HepG2 (cell line): ENCODE data around the gene CABLES2. TPM values are rescaled to one million over a fixed set of nuclear protein-coding genes. Genes with fewer than 3 reads are reported as not detected.

Experiments
- GATAD2A ChIP-seq: IDR thresholded peaks from 2 replicates; pipeline ENCODE4 v1.6.1; 2016
- KAT7 ChIP-seq: IDR thresholded peaks from 2 replicates; pipeline ENCODE4 v1.6.1; 2018; ENCODE audit warnings: borderline replicate concordance, missing compliant biosample characterization
- MXD4 ChIP-seq: IDR thresholded peaks from 2 replicates; pipeline ENCODE4 v1.6.1; 2016; ENCODE audit warnings: mild to moderate bottlenecking, missing biosample characterization, missing genetic modification reagents
- SP140L ChIP-seq: sonication (generic); formaldehyde crosslinking; IDR thresholded peaks from 2 replicates; pipeline ENCODE4 v1.4.0; 2020; ENCODE audit warnings: missing genetic modification reagents, borderline replicate concordance
- ZNF264 ChIP-seq: sonication (generic); formaldehyde crosslinking; IDR thresholded peaks from 2 replicates; pipeline ENCODE4 v1.4.0; 2020; ENCODE audit warnings: missing genetic modification reagents
- ZNF83 ChIP-seq: sonication (generic); formaldehyde crosslinking; IDR thresholded peaks from 2 replicates; pipeline ENCODE4 v1.4.0; 2020; ENCODE audit warnings: missing genetic modification reagents, mild to moderate bottlenecking, borderline replicate concordance
- ZSCAN22 ChIP-seq: sonication (generic); formaldehyde crosslinking; IDR thresholded peaks from 2 replicates; pipeline ENCODE4 v1.4.0; 2020; ENCODE audit warnings: mild to moderate bottlenecking, missing genetic modification reagents
- polyA plus RNA-seq, 8 experiments: library from polyadenylated mRNA; depleted of rRNA in 3 of 8; stranded (reverse) in 7 of 8; unstranded in 1 of 8; fragments of >200 nt; fragmentation: Illumina TruSeq in 4 of 8; extraction: Trizol in 4 of 8; gene quantifications; 2 replicates each; pipeline versions ENCODE4 v1.2.1 to v1.2.3, GENCODE V29; 2011 to 2016; ENCODE audit warnings: low read depth in 4 of 8, missing spikeins in 1 of 8, mixed read lengths in 1 of 8; ENCODE audit not compliant: insufficient read depth in 1 of 8
- total RNA-seq, 5 experiments: library from RNA; depleted of rRNA; stranded (reverse); fragments of >200 nt; fragmentation: Illumina TruSeq; extraction: Trizol; gene quantifications; 2 replicates each; pipeline ENCODE4 v1.2.3, GENCODE V29; 2016; ENCODE audit warnings: low read depth in 1 of 5
- TF ChIP-seq, protein P1 (sequence below), 2 experiments: fragments of 450-650 bp in 1 of 2; sonication (generic) in 1 of 2; formaldehyde crosslinking in 1 of 2; IDR thresholded peaks; 2 replicates each; pipeline versions ENCODE4 v1.6.1 to v1.8.0; 2016 to 2022; ENCODE audit warnings: antibody characterized with exemption in 1 of 2, mild to moderate bottlenecking in 1 of 2, missing genetic modification reagents in 1 of 2
- TF ChIP-seq, protein P2 (sequence below): sonication (generic); formaldehyde crosslinking; IDR thresholded peaks from 2 replicates; pipeline ENCODE4 v1.4.0; 2020; ENCODE audit warnings: missing genetic modification reagents, borderline replicate concordance
- TF ChIP-seq, protein P3 (sequence below): sonication (generic); formaldehyde crosslinking; IDR thresholded peaks from 2 replicates; pipeline ENCODE4 v1.5.0; 2020; ENCODE audit warnings: mild to moderate bottlenecking, missing genetic modification reagents
- TF ChIP-seq, protein P4 (sequence below): sonication (generic); formaldehyde crosslinking; IDR thresholded peaks from 2 replicates; pipeline ENCODE4 v1.5.1; 2020; ENCODE audit warnings: missing genetic modification reagents, mild to moderate bottlenecking, borderline replicate concordance

CABLES2 gene
- total and polyA plus RNA-seq, 2 of the 13 experiments (the other 11 are each of a cell fraction or from before 2014, with no cell fraction given) = 5.2 to 9.7 TPM

DNA sequence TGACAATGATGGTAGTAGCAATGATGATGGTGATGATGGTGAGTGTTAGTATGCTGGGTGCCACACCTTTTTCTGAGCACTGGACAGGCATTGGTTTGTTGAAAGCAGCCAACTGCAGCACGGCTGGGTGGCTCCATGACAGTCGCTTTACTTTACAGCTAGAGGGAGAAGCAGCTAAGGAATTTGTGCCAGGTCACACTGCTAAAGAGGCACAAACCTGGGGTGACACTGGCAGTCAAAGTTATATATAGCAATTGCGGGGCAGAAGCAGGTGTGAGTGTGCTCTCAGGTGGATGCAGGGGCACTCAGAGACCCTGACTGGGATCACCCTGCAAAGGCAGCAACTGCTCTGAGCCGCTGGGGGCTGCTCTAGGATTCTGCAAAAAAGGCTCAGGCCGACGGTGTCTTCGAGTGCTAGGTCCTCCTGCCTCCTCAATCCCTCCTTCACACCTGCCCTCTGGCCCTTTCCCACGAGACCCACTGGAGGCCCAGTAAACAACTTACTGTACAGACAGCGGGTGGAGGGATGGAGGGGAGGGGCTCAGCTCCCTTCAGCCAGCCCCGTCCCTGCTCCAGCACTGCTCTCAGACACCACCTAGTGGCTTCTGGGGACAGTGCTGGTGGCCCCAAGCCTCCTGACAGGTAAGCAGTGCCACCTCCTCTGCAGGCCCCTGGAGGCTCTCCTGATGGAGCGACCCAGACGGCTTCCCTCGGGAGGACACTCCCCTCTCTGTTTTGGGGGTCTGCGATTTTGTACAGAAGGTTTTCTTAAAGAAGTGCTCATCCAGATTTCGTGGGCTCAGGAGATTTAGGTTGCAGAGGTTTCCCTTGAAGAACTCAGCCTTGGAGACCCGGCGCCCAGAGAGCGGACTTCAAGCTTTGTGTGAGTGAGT, 24.5 kb downstream of the CABLES2 start (continued):
- TF ChIP-seq, protein P1, sequence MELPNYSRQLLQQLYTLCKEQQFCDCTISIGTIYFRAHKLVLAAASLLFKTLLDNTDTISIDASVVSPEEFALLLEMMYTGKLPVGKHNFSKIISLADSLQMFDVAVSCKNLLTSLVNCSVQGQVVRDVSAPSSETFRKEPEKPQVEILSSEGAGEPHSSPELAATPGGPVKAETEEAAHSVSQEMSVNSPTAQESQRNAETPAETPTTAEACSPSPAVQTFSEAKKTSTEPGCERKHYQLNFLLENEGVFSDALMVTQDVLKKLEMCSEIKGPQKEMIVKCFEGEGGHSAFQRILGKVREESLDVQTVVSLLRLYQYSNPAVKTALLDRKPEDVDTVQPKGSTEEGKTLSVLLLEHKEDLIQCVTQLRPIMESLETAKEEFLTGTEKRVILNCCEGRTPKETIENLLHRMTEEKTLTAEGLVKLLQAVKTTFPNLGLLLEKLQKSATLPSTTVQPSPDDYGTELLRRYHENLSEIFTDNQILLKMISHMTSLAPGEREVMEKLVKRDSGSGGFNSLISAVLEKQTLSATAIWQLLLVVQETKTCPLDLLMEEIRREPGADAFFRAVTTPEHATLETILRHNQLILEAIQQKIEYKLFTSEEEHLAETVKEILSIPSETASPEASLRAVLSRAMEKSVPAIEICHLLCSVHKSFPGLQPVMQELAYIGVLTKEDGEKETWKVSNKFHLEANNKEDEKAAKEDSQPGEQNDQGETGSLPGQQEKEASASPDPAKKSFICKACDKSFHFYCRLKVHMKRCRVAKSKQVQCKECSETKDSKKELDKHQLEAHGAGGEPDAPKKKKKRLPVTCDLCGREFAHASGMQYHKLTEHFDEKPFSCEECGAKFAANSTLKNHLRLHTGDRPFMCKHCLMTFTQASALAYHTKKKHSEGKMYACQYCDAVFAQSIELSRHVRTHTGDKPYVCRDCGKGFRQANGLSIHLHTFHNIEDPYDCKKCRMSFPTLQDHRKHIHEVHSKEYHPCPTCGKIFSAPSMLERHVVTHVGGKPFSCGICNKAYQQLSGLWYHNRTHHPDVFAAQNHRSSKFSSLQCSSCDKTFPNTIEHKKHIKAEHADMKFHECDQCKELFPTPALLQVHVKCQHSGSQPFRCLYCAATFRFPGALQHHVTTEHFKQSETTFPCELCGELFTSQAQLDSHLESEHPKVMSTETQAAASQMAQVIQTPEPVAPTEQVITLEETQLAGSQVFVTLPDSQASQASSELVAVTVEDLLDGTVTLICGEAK (IDR thresholded peaks at IDR 0.05) = no peak
- TF ChIP-seq, protein P1 (CRISPR knock-in tag; IDR thresholded peaks at IDR 0.05) = peak; percentile 57; the same call in 1 of the 2 replicates
- TF ChIP-seq SP140L (CRISPR knock-in tag) = no peak
- no peak for TF ChIP-seq ZSCAN22 (CRISPR knock-in tag)
- TF ChIP-seq, protein P2, sequence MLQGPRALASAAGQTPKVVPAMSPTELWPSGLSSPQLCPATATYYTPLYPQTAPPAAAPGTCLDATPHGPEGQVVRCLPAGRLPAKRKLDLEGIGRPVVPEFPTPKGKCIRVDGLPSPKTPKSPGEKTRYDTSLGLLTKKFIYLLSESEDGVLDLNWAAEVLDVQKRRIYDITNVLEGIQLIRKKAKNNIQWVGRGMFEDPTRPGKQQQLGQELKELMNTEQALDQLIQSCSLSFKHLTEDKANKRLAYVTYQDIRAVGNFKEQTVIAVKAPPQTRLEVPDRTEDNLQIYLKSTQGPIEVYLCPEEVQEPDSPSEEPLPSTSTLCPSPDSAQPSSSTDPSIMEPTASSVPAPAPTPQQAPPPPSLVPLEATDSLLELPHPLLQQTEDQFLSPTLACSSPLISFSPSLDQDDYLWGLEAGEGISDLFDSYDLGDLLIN = peak; percentile 67; the same call in 1 of the 2 replicates
- TF ChIP-seq GATAD2A (CRISPR knock-in tag) = peak; percentile 86
- TF ChIP-seq, protein P3, sequence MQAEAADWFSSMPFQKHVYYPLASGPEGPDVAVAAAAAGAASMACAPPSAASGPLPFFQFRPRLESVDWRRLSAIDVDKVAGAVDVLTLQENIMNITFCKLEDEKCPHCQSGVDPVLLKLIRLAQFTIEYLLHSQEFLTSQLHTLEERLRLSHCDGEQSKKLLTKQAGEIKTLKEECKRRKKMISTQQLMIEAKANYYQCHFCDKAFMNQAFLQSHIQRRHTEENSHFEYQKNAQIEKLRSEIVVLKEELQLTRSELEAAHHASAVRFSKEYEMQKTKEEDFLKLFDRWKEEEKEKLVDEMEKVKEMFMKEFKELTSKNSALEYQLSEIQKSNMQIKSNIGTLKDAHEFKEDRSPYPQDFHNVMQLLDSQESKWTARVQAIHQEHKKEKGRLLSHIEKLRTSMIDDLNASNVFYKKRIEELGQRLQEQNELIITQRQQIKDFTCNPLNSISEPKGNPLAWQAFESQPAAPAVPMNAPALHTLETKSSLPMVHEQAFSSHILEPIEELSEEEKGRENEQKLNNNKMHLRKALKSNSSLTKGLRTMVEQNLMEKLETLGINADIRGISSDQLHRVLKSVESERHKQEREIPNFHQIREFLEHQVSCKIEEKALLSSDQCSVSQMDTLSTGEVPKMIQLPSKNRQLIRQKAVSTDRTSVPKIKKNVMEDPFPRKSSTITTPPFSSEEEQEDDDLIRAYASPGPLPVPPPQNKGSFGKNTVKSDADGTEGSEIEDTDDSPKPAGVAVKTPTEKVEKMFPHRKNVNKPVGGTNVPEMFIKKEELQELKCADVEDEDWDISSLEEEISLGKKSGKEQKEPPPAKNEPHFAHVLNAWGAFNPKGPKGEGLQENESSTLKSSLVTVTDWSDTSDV (CRISPR knock-in tag) = no peak
- peak; percentile 86 for TF ChIP-seq ZNF264 (CRISPR knock-in tag)
- TF ChIP-seq, protein P4, sequence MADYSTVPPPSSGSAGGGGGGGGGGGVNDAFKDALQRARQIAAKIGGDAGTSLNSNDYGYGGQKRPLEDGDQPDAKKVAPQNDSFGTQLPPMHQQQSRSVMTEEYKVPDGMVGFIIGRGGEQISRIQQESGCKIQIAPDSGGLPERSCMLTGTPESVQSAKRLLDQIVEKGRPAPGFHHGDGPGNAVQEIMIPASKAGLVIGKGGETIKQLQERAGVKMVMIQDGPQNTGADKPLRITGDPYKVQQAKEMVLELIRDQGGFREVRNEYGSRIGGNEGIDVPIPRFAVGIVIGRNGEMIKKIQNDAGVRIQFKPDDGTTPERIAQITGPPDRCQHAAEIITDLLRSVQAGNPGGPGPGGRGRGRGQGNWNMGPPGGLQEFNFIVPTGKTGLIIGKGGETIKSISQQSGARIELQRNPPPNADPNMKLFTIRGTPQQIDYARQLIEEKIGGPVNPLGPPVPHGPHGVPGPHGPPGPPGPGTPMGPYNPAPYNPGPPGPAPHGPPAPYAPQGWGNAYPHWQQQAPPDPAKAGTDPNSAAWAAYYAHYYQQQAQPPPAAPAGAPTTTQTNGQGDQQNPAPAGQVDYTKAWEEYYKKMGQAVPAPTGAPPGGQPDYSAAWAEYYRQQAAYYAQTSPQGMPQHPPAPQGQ (CRISPR knock-in tag) = no peak
- no peak for TF ChIP-seq ZNF83
- peak; percentile 59; the same call in 1 of the 2 replicates for TF ChIP-seq MXD4
- TF ChIP-seq KAT7 (CRISPR knock-in tag) = 0 out of 2 replicates have a peak, but pooled peaks have one; percentile 45
